ENCODE results near the gene COL2A1.

Gene COL2A1

GRCh38 chr12:47999816-48000215 is 4.5 kb downstream of the COL2A1 start:
- no peaks in the 10 kb centered on the region for H3K9me3 ChIP-seq (ENCODE audit: control insufficient read depth in 1 of 2, low read length in 2 of 2)
- H3K36me3 ChIP-seq (ENCODE audit: control insufficient read depth in 1 of 2, insufficient read depth in 2 of 2, low read length in 2 of 2), result no peaks in the 10 kb centered on the region
- no peak overlapping the region for H3K4me3 ChIP-seq (ENCODE audit: low read depth in 1 of 2, low read length in 2 of 2)
- peaks cover 48% of the 10 kb centered on the region for H3K27me3 ChIP-seq (ENCODE audit: low read depth, low read length)
- H3K4me1 ChIP-seq (ENCODE audit: control insufficient read depth in 1 of 2, insufficient read depth in 2 of 2, low read length in 2 of 2), result peaks cover 29 to 44% of the 10 kb centered on the region in 2 donors
- H3K27ac ChIP-seq (ENCODE audit: low read length), result no peak overlapping the region

- no peak overlapping the region for H3K27ac ChIP-seq (ENCODE audit: low read length)
- H3K4me1 ChIP-seq (ENCODE audit: control insufficient read depth in 1 of 2, insufficient read depth in 2 of 2, low read length in 2 of 2), result peaks cover 17 to 19% of the 10 kb centered on the region in 2 donors
- H3K4me3 ChIP-seq (ENCODE audit: low read depth in 1 of 2, low read length in 2 of 2), result no peak overlapping the region
- H3K9me3 ChIP-seq (ENCODE audit: control insufficient read depth in 1 of 2, low read length in 2 of 2), result no peaks in the 10 kb centered on the region
- peaks cover 26% of the 10 kb centered on the region for H3K27me3 ChIP-seq (ENCODE audit: low read depth, low read length)
- no peaks in the 10 kb centered on the region for H3K36me3 ChIP-seq (ENCODE audit: control insufficient read depth in 1 of 2, insufficient read depth in 2 of 2, low read length in 2 of 2)
Observed at GRCh38 chr12:47997321-47997720, 7.0 kb downstream of the COL2A1 start.

- H3K36me3 ChIP-seq (ENCODE audit: control insufficient read depth in 1 of 2, insufficient read depth in 2 of 2, low read length in 2 of 2), result no peaks in the 10 kb centered on the region
- no peak overlapping the region for H3K27ac ChIP-seq (ENCODE audit: low read length)
- peaks cover 18% of the 10 kb centered on the region for H3K27me3 ChIP-seq (ENCODE audit: low read depth, low read length)
- H3K4me3 ChIP-seq (ENCODE audit: low read depth in 1 of 2, low read length in 2 of 2), result no peak overlapping the region
- H3K4me1 ChIP-seq (ENCODE audit: control insufficient read depth in 1 of 2, insufficient read depth in 2 of 2, low read length in 2 of 2), result peaks cover 10 to 12% of the 10 kb centered on the region in 2 donors
- H3K9me3 ChIP-seq (ENCODE audit: control insufficient read depth in 1 of 2, low read length in 2 of 2), result no peaks in the 10 kb centered on the region
Observed at GRCh38 chr12:47995981-47996401, 8.3 kb downstream of the COL2A1 start.

GRCh38 chr12:47993491-47993890 is 10.8 kb downstream of the COL2A1 start:
- Histone ChIP-seq H3K4me1 (ENCODE audit: control insufficient read depth in 1 of 2, insufficient read depth in 2 of 2, low read length in 2 of 2) (peaks cover 7% of the 10 kb centered on the region in 2 donors), H3K9me3 (ENCODE audit: control insufficient read depth in 1 of 2, low read length in 2 of 2) (no peaks in the 10 kb centered on the region), H3K27me3 (ENCODE audit: low read depth, low read length) (peaks cover under 1% of the 10 kb centered on the region), H3K36me3 (ENCODE audit: control insufficient read depth in 1 of 2, insufficient read depth in 2 of 2, low read length in 2 of 2) (no peaks in the 10 kb centered on the region), H3K4me3 (ENCODE audit: low read depth in 1 of 2, low read length in 2 of 2) (no peak overlapping the region), H3K27ac (ENCODE audit: low read length) (no peak overlapping the region)

GRCh38 chr12:47992776-47993175 is 11.5 kb downstream of the COL2A1 start:
- peaks cover 7% of the 10 kb centered on the region in 2 donors for H3K4me1 ChIP-seq (ENCODE audit: control insufficient read depth in 1 of 2, insufficient read depth in 2 of 2, low read length in 2 of 2)
- H3K9me3 ChIP-seq (ENCODE audit: control insufficient read depth in 1 of 2, low read length in 2 of 2), result no peaks in the 10 kb centered on the region
- no peaks in the 10 kb centered on the region for H3K27me3 ChIP-seq (ENCODE audit: low read depth, low read length)
- H3K36me3 ChIP-seq (ENCODE audit: control insufficient read depth in 1 of 2, insufficient read depth in 2 of 2, low read length in 2 of 2), result no peaks in the 10 kb centered on the region
- no peak overlapping the region for H3K4me3 ChIP-seq (ENCODE audit: low read depth in 1 of 2, low read length in 2 of 2)
- H3K27ac ChIP-seq (ENCODE audit: low read length), result no peak overlapping the region

- Histone ChIP-seq H3K36me3 (ENCODE audit: control insufficient read depth in 1 of 2, insufficient read depth in 2 of 2, low read length in 2 of 2) (no peaks in the 10 kb centered on the region), H3K9me3 (ENCODE audit: control insufficient read depth in 1 of 2, low read length in 2 of 2) (no peaks in the 10 kb centered on the region), H3K4me1 (ENCODE audit: control insufficient read depth in 1 of 2, insufficient read depth in 2 of 2, low read length in 2 of 2) (peaks cover 5 to 7% of the 10 kb centered on the region in 2 donors), H3K27me3 (ENCODE audit: low read depth, low read length) (no peaks in the 10 kb centered on the region), H3K27ac (ENCODE audit: low read length) (no peak overlapping the region), H3K4me3 (ENCODE audit: low read depth in 1 of 2, low read length in 2 of 2) (no peak overlapping the region)
Observed at GRCh38 chr12:47991106-47992061, 12.9 kb downstream of the COL2A1 start.

- Histone ChIP-seq H3K4me3 (ENCODE audit: low read depth in 1 of 2, low read length in 2 of 2) (no peak overlapping the region), H3K36me3 (ENCODE audit: control insufficient read depth in 1 of 2, insufficient read depth in 2 of 2, low read length in 2 of 2) (no peaks in the 10 kb centered on the region), H3K9me3 (ENCODE audit: control insufficient read depth in 1 of 2, low read length in 2 of 2) (no peaks in the 10 kb centered on the region), H3K27ac (ENCODE audit: low read length) (no peak overlapping the region), H3K4me1 (ENCODE audit: control insufficient read depth in 1 of 2, insufficient read depth in 2 of 2, low read length in 2 of 2) (no peaks in the 10 kb centered on the region), H3K27me3 (ENCODE audit: low read depth, low read length) (no peaks in the 10 kb centered on the region)
Observed at GRCh38 chr12:47990351-47991105, 13.7 kb downstream of the COL2A1 start.

- H3K9me3 ChIP-seq (ENCODE audit: control insufficient read depth in 1 of 2, low read length in 2 of 2), result no peaks in the 10 kb centered on the region
- no peaks in the 10 kb centered on the region for H3K27me3 ChIP-seq (ENCODE audit: low read depth, low read length)
- H3K4me1 ChIP-seq (ENCODE audit: control insufficient read depth in 1 of 2, insufficient read depth in 2 of 2, low read length in 2 of 2), result no peaks in the 10 kb centered on the region
- no peak overlapping the region for H3K4me3 ChIP-seq (ENCODE audit: low read depth in 1 of 2, low read length in 2 of 2)
- H3K27ac ChIP-seq (ENCODE audit: low read length), result no peak overlapping the region
- H3K36me3 ChIP-seq (ENCODE audit: control insufficient read depth in 1 of 2, insufficient read depth in 2 of 2, low read length in 2 of 2), result no peaks in the 10 kb centered on the region
Observed at GRCh38 chr12:47989666-47990065, 14.6 kb downstream of the COL2A1 start.

- no peaks in the 10 kb centered on the region for H3K9me3 ChIP-seq (ENCODE audit: control insufficient read depth in 1 of 2, low read length in 2 of 2)
- no peak overlapping the region for H3K27ac ChIP-seq (ENCODE audit: low read length)
- no peaks in the 10 kb centered on the region for H3K27me3 ChIP-seq (ENCODE audit: low read depth, low read length)
- no peak overlapping the region for H3K4me3 ChIP-seq (ENCODE audit: low read depth in 1 of 2, low read length in 2 of 2)
- H3K4me1 ChIP-seq (ENCODE audit: control insufficient read depth in 1 of 2, insufficient read depth in 2 of 2, low read length in 2 of 2), result no peaks in the 10 kb centered on the region
- no peaks in the 10 kb centered on the region for H3K36me3 ChIP-seq (ENCODE audit: control insufficient read depth in 1 of 2, insufficient read depth in 2 of 2, low read length in 2 of 2)
Observed at GRCh38 chr12:47989023-47989417, 15.3 kb downstream of the COL2A1 start.

GRCh38 chr12:47988073-47989022 is 15.9 kb downstream of the COL2A1 start:
- H3K27me3 ChIP-seq (ENCODE audit: low read depth, low read length), result no peaks in the 10 kb centered on the region
- no peak overlapping the region for H3K4me3 ChIP-seq (ENCODE audit: low read depth in 1 of 2, low read length in 2 of 2)
- H3K4me1 ChIP-seq (ENCODE audit: control insufficient read depth in 1 of 2, insufficient read depth in 2 of 2, low read length in 2 of 2), result no peaks in the 10 kb centered on the region
- H3K27ac ChIP-seq (ENCODE audit: low read length), result no peak overlapping the region
- no peaks in the 10 kb centered on the region for H3K36me3 ChIP-seq (ENCODE audit: control insufficient read depth in 1 of 2, insufficient read depth in 2 of 2, low read length in 2 of 2)
- H3K9me3 ChIP-seq (ENCODE audit: control insufficient read depth in 1 of 2, low read length in 2 of 2), result no peaks in the 10 kb centered on the region

All from muscle layer of duodenum (tissue), 2 donors.